Measurements from ENCODE around the gene MYLK. TPM values are rescaled to one million over a fixed set of nuclear protein-coding genes. Genes with fewer than 3 reads are reported as not detected.

Gene MYLK
- total RNA-seq, 1 donor from 2014 or later = 50.5 TPM

- Mint-ChIP-seq H3K36me3 (ENCODE audit: low read depth, unreplicated experiment) (peaks cover 7% of the 10 kb centered on the region), H3K27ac (ENCODE audit: unreplicated experiment) (no peak overlapping the region), H3K9me3 (ENCODE audit: unreplicated experiment) (no peaks in the 10 kb centered on the region), H3K4me1 (ENCODE audit: low read depth, unreplicated experiment) (peaks cover 7% of the 10 kb centered on the region), H3K4me3 (ENCODE audit: unreplicated experiment) (no peak overlapping the region), H3K27me3 (ENCODE audit: low read depth, unreplicated experiment) (no peaks in the 10 kb centered on the region)
- H2AFZ ChIP-seq (ENCODE audit: low read depth, low read length) = no peak overlapping the region
- FAIRE-seq (no peak), DNase-seq (ENCODE audit: low read depth) (no peak)
- H4K20me1 ChIP-seq (ENCODE audit: insufficient read depth, low read length) = peaks cover 23% of the 10 kb centered on the region
- H3K4me3 ChIP-seq (ENCODE audit: insufficient read depth, low read depth, low read length) = no peak overlapping the region
- no peaks in the 10 kb centered on the region for H3K27me3 ChIP-seq (ENCODE audit: insufficient read depth, low read length)
- no peaks in the 10 kb centered on the region for H3K9me3 ChIP-seq (ENCODE audit: insufficient read depth, low read depth, low read length)
- no peak overlapping the region for H3K9ac ChIP-seq (ENCODE audit: low read length)
- no peak for TF ChIP-seq EZH2 (IDR thresholded peaks at IDR 0.05; ENCODE audit: insufficient read depth, low read length)
- H3K4me1 ChIP-seq (ENCODE audit: insufficient read depth, low read length) = no peaks in the 10 kb centered on the region
- H3K27ac ChIP-seq (ENCODE audit: low read depth, low read length) = no peak overlapping the region
- no peak overlapping the region for H3K4me2 ChIP-seq (ENCODE audit: low read length)
- no peaks in the 10 kb centered on the region for H3K36me3 ChIP-seq (ENCODE audit: insufficient read depth, low read length)
- no peaks in the 10 kb centered on the region for H3K79me2 ChIP-seq (ENCODE audit: insufficient read depth, low read length)
Measured at GRCh38 chr3:123562547-123562946, 321.6 kb downstream of the MYLK start.

- Histone ChIP-seq H3K9ac (ENCODE audit: low read length) (no peak overlapping the region), H3K4me2 (ENCODE audit: low read length) (no peak overlapping the region), H4K20me1 (ENCODE audit: insufficient read depth, low read length) (peaks cover 23% of the 10 kb centered on the region), H3K27me3 (ENCODE audit: insufficient read depth, low read length) (no peaks in the 10 kb centered on the region), H3K4me3 (ENCODE audit: insufficient read depth, low read depth, low read length) (no peak overlapping the region), H3K9me3 (ENCODE audit: insufficient read depth, low read depth, low read length) (no peaks in the 10 kb centered on the region), H3K4me1 (ENCODE audit: insufficient read depth, low read length) (no peaks in the 10 kb centered on the region), H3K79me2 (ENCODE audit: insufficient read depth, low read length) (no peaks in the 10 kb centered on the region), H3K27ac (ENCODE audit: low read depth, low read length) (no peak overlapping the region), H3K36me3 (ENCODE audit: insufficient read depth, low read length) (no peaks in the 10 kb centered on the region), H2AFZ (ENCODE audit: low read depth, low read length) (no peak overlapping the region)
- TF ChIP-seq EZH2 (IDR thresholded peaks at IDR 0.05; ENCODE audit: insufficient read depth, low read length) (no peak), CTCF (IDR thresholded peaks at IDR 0.05; ENCODE audit: insufficient read depth, low read depth, low read length) (no peak)
- H3K27me3 Mint-ChIP-seq (ENCODE audit: low read depth, unreplicated experiment) = no peaks in the 10 kb centered on the region
- no peaks in the 10 kb centered on the region for H3K9me3 Mint-ChIP-seq (ENCODE audit: unreplicated experiment)
- no peak overlapping the region for H3K27ac Mint-ChIP-seq (ENCODE audit: unreplicated experiment)
- H3K4me1 Mint-ChIP-seq (ENCODE audit: low read depth, unreplicated experiment) = peaks cover 7% of the 10 kb centered on the region
- DNase-seq (ENCODE audit: low read depth) (no peak), FAIRE-seq (no peak)
- no peak overlapping the region for H3K4me3 Mint-ChIP-seq (ENCODE audit: unreplicated experiment)
- peaks cover 10% of the 10 kb centered on the region for H3K36me3 Mint-ChIP-seq (ENCODE audit: low read depth, unreplicated experiment)
Measured at GRCh38 chr3:123561188-123561587, 322.9 kb downstream of the MYLK start.

Other genes starting within 250 kb of the MYLK start
- 34.6 and 35.8 TPM in 2 replicates for gene CCDC14, start 76.9 kb upstream of the MYLK start, total RNA-seq
- not detected in 2 replicates for gene ROPN1, start 107.8 kb upstream of the MYLK start, total RNA-seq
- gene KALRN, start 149.0 kb upstream of the MYLK start, total RNA-seq = 28.6 and 29.2 TPM in 2 replicates

All from astrocyte (in vitro differentiated cells and primary cell).